Upper lobe of left lung (tissue), 6 donors: ENCODE data around the gene MECP2. TPM values are rescaled to one million over a fixed set of nuclear protein-coding genes. Genes with fewer than 3 reads are reported as not detected.

Experiments used
- ATAC-seq, 2 donors: fragments of 200-7000 bp; cut with Tn5 transposase; one replicate each; pipeline ENCODE4 v1.9.1; 2022; ENCODE audit warnings: mild to moderate bottlenecking in 2 of 2, moderate library complexity in 2 of 2; ENCODE audit not compliant: low FRiP score in 2 of 2
- DNase-seq, 2 donors: peaks; one replicate each; pipeline ENCODE4 v3.0.0-alpha.2; 2019 to 2020
- H3K27ac ChIP-seq, 4 donors: fragments of 200-600 bp; sonication (generic); one replicate each; pipeline ENCODE4 v1.5.1; 2016 to 2019
- H3K27me3 ChIP-seq, 4 donors: fragments of 200-600 bp; sonication (generic); one replicate each; pipeline ENCODE4 v1.5.1; 2017 to 2019
- H3K36me3 ChIP-seq, 4 donors: fragments of 200-600 bp; sonication (generic); one replicate each; pipeline ENCODE4 v1.5.1; 2016 to 2019
- H3K4me1 ChIP-seq, 4 donors: fragments of 200-600 bp; sonication (generic); one replicate each; pipeline ENCODE4 v1.5.1; 2018 to 2019
- H3K4me3 ChIP-seq, 4 donors: fragments of 200-600 bp; sonication (generic); one replicate each; pipeline ENCODE4 v1.5.1; 2017 to 2019; ENCODE audit warnings: mild to moderate bottlenecking in 2 of 4, moderate library complexity in 1 of 4
- H3K9me3 ChIP-seq, 4 donors: fragments of 200-600 bp; sonication (generic); one replicate each; pipeline ENCODE4 v1.5.1; 2018 to 2019
- CTCF ChIP-seq, 6 experiments: fragments of 450-650 bp in 4 of 6; fragments of 200-600 bp in 2 of 6; sonication (generic) in 2 of 6; IDR thresholded peaks; one replicate each; pipeline ENCODE4 v1.5.1; 2016 to 2019; ENCODE audit warnings: antibody characterized with exemption in 6 of 6
- EP300 ChIP-seq, 4 donors: sonication (generic); formaldehyde crosslinking; IDR thresholded peaks; one replicate each; pipeline ENCODE4 v1.5.1; 2017; ENCODE audit warnings: antibody characterized with exemption in 4 of 4, control low read depth in 2 of 4
- POLR2A ChIP-seq, 4 donors: fragments of 450-650 bp; IDR thresholded peaks; one replicate each; pipeline ENCODE4 v1.5.1; 2016 to 2017; ENCODE audit warnings: antibody characterized with exemption in 4 of 4, mild to moderate bottlenecking in 2 of 4
- POLR2AphosphoS5 ChIP-seq, 2 donors: sonication (generic); formaldehyde crosslinking; IDR thresholded peaks; one replicate each; pipeline ENCODE4 v1.5.1; 2017; ENCODE audit warnings: antibody characterized with exemption in 2 of 2
- WGBS, 2 donors: methylation state at CpG; one replicate each; pipeline ENCODE4 v1.1.5; 2017 to 2018; 5-methylcytosine and 5-hydroxymethylcytosine counted together
- total RNA-seq, 6 donors: library from RNA; depleted of rRNA in 4 of 6; stranded (reverse); fragments of >200 nt in 4 of 6; gene quantifications; one replicate each; pipeline versions ENCODE4 v1.1.0 to v1.2.1, GENCODE V29; 2016 to 2021
- donor health status: DM: no; HTN: no; CAD: no; lungs with moderate emphysema.
- donor health status: DM: no; HTN: yes; CAD: no; lungs with severe emphysema.

MECP2 gene
- total RNA-seq, 6 donors from 2014 or later, result 43.3 to 110 (median 59.3) TPM

GRCh38 chrX:154030715-154031305 is 66.7 kb downstream of the MECP2 start:
- no peaks in the 10 kb centered on the region for H3K9me3 ChIP-seq
- H3K4me1 ChIP-seq, result no peaks in the 10 kb centered on the region
- ATAC-seq (no peak), DNase-seq (no peak)
- no peak overlapping the region for H3K4me3 ChIP-seq
- no peak for TF ChIP-seq EP300 (IDR thresholded peaks at IDR 0.05)
- TF ChIP-seq CTCF (IDR thresholded peaks at IDR 0.05), result no peak
- no peak for TF ChIP-seq POLR2AphosphoS5 (IDR thresholded peaks at IDR 0.05)
- TF ChIP-seq POLR2A (IDR thresholded peaks at IDR 0.05), result no peak
- no peaks in the 10 kb centered on the region for H3K27me3 ChIP-seq
- WGBS, 2 donors, result 85 to 96% methylated on average over 17 to 29 of the region's 29 CpGs
- no peak overlapping the region for H3K27ac ChIP-seq
- H3K36me3 ChIP-seq, result peaks cover 0 to 54% (median 21%) of the 10 kb centered on the region in 4 donors

- DNase-seq (no peak), ATAC-seq (no peak)
- H3K27ac ChIP-seq, result no peak overlapping the region
- no peaks in the 10 kb centered on the region for H3K9me3 ChIP-seq
- peaks cover 0 to 54% (median 21%) of the 10 kb centered on the region in 4 donors for H3K36me3 ChIP-seq
- no peaks in the 10 kb centered on the region for H3K4me1 ChIP-seq
- H3K27me3 ChIP-seq, result no peaks in the 10 kb centered on the region
- WGBS, 2 donors, result 87 to 94% methylated on average over 13 to 20 of the region's 20 CpGs
- no peak for TF ChIP-seq CTCF (IDR thresholded peaks at IDR 0.05)
- no peak for TF ChIP-seq POLR2A (IDR thresholded peaks at IDR 0.05)
- no peak for TF ChIP-seq POLR2AphosphoS5 (IDR thresholded peaks at IDR 0.05)
- no peak for TF ChIP-seq EP300 (IDR thresholded peaks at IDR 0.05)
- H3K4me3 ChIP-seq, result no peak overlapping the region
These were observed 67.3 kb downstream of the MECP2 start for GRCh38 chrX:154030266-154030665.

- DNase-seq (no peak), ATAC-seq (no peak)
- no peak for TF ChIP-seq POLR2AphosphoS5 (IDR thresholded peaks at IDR 0.05)
- TF ChIP-seq POLR2A (IDR thresholded peaks at IDR 0.05), result no peak
- TF ChIP-seq EP300 (IDR thresholded peaks at IDR 0.05), result no peak
- TF ChIP-seq CTCF (IDR thresholded peaks at IDR 0.05), result no peak
- WGBS, 2 donors, result 83 to 84% methylated on average over 3 to 8 of the region's 8 CpGs
- Histone ChIP-seq H3K4me1 (no peaks in the 10 kb centered on the region), H3K9me3 (no peaks in the 10 kb centered on the region), H3K36me3 (peaks cover 0 to 54% (median 21%) of the 10 kb centered on the region in 4 donors), H3K4me3 (no peak overlapping the region), H3K27me3 (no peaks in the 10 kb centered on the region), H3K27ac (no peak overlapping the region)
These were observed 68.1 kb downstream of the MECP2 start for GRCh38 chrX:154029439-154029838.

GRCh38 chrX:154028502-154029184 is 68.9 kb downstream of the MECP2 start:
- Histone ChIP-seq H3K9me3 (no peaks in the 10 kb centered on the region), H3K36me3 (peaks cover 0 to 54% (median 21%) of the 10 kb centered on the region in 4 donors), H3K27me3 (no peaks in the 10 kb centered on the region), H3K27ac (no peak overlapping the region), H3K4me1 (no peaks in the 10 kb centered on the region), H3K4me3 (no peak overlapping the region)
- no peak for ATAC-seq
- DNase-seq, result no peak
- TF ChIP-seq CTCF (IDR thresholded peaks at IDR 0.05), result no peak
- no peak for TF ChIP-seq POLR2A (IDR thresholded peaks at IDR 0.05)
- no peak for TF ChIP-seq EP300 (IDR thresholded peaks at IDR 0.05)
- no peak for TF ChIP-seq POLR2AphosphoS5 (IDR thresholded peaks at IDR 0.05)
- WGBS, 2 donors, result 74 to 88% methylated on average over 5 to 13 of the region's 13 CpGs
